Measurements from ENCODE around the gene FAM216A.
A peak's percentile ranks its signal among the peaks of the same experiment; 100 is the strongest.

FAM216A gene

DNA sequence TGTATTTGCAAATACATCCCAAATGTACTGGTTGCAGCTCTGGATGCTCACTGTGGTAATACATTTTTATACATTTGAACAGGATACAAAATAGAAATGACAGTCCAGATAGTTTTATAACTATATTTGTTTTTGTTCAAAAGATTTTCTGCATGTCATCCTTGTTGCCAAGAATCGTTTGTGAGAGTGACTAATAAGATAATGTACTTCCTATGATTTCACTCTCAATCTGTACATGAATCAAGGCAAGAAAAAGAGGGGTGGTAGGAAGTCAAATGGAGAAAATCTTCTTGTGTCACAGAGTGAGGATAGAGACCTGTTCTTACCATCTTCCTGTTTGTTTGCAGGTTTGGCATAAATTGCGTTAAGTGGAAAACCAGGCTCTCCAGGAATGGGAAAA lies 32.4 kb upstream of the FAM216A start:
- no peak overlapping the region for H3K27ac ChIP-seq (replicated peaks)
- DNase-seq (ENCODE audit: low read depth in 1 of 2, low spot score in 1 of 2) = no peak
- no peaks in the 10 kb centered on the region for H3K27me3 ChIP-seq (ENCODE audit: insufficient read depth, poor library complexity, severe bottlenecking)
- TF ChIP-seq, protein P1, sequence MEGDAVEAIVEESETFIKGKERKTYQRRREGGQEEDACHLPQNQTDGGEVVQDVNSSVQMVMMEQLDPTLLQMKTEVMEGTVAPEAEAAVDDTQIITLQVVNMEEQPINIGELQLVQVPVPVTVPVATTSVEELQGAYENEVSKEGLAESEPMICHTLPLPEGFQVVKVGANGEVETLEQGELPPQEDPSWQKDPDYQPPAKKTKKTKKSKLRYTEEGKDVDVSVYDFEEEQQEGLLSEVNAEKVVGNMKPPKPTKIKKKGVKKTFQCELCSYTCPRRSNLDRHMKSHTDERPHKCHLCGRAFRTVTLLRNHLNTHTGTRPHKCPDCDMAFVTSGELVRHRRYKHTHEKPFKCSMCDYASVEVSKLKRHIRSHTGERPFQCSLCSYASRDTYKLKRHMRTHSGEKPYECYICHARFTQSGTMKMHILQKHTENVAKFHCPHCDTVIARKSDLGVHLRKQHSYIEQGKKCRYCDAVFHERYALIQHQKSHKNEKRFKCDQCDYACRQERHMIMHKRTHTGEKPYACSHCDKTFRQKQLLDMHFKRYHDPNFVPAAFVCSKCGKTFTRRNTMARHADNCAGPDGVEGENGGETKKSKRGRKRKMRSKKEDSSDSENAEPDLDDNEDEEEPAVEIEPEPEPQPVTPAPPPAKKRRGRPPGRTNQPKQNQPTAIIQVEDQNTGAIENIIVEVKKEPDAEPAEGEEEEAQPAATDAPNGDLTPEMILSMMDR (IDR thresholded peaks at IDR 0.05; ENCODE audit: insufficient read depth, low read length) = no peak
- TF ChIP-seq GABPA (IDR thresholded peaks at IDR 0.05; ENCODE audit: low read depth) (no peak), SPI1 (IDR thresholded peaks at IDR 0.05; ENCODE audit: borderline replicate concordance, low read depth) (no peak), POLR2AphosphoS5 (IDR thresholded peaks at IDR 0.05; ENCODE audit: low read depth) (no peak)
- TF ChIP-seq, protein P2, sequence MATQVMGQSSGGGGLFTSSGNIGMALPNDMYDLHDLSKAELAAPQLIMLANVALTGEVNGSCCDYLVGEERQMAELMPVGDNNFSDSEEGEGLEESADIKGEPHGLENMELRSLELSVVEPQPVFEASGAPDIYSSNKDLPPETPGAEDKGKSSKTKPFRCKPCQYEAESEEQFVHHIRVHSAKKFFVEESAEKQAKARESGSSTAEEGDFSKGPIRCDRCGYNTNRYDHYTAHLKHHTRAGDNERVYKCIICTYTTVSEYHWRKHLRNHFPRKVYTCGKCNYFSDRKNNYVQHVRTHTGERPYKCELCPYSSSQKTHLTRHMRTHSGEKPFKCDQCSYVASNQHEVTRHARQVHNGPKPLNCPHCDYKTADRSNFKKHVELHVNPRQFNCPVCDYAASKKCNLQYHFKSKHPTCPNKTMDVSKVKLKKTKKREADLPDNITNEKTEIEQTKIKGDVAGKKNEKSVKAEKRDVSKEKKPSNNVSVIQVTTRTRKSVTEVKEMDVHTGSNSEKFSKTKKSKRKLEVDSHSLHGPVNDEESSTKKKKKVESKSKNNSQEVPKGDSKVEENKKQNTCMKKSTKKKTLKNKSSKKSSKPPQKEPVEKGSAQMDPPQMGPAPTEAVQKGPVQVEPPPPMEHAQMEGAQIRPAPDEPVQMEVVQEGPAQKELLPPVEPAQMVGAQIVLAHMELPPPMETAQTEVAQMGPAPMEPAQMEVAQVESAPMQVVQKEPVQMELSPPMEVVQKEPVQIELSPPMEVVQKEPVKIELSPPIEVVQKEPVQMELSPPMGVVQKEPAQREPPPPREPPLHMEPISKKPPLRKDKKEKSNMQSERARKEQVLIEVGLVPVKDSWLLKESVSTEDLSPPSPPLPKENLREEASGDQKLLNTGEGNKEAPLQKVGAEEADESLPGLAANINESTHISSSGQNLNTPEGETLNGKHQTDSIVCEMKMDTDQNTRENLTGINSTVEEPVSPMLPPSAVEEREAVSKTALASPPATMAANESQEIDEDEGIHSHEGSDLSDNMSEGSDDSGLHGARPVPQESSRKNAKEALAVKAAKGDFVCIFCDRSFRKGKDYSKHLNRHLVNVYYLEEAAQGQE (IDR thresholded peaks at IDR 0.05; ENCODE audit: insufficient replicate concordance, low read depth) = no peak
- H3K4me3 ChIP-seq (replicated peaks; ENCODE audit: insufficient read depth, low read length) = no peak overlapping the region

DNA sequence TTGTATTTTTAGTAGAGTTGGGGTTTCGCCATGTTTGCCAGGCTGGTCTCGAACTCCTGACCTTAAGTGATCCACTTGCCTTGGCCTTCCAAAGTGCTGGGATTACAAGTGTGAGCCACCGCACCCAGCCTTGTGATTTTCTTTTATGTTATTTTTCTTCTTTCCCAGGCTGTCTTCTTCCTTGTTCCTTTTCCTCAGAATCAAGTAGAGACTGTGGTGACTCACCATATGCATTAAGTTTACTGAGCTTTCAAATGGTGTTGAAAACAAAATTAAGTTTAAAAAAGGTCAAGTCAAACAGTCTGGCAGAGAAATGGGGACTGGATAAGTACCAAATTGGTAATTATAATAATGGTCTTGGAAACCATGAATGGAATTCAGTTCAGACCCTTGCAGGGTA lies 24.2 kb upstream of the FAM216A start:
- Histone ChIP-seq H3K27me3 (ENCODE audit: insufficient read depth, poor library complexity, severe bottlenecking) (no peaks in the 10 kb centered on the region), H3K4me3 (replicated peaks; ENCODE audit: insufficient read depth, low read length) (no peak overlapping the region), H3K27ac (replicated peaks) (no peak overlapping the region)
- DNase-seq (ENCODE audit: low read depth in 1 of 2, low spot score in 1 of 2) = no peak
- no peak for TF ChIP-seq POLR2AphosphoS5 (IDR thresholded peaks at IDR 0.05; ENCODE audit: low read depth)
- TF ChIP-seq, protein P1 (IDR thresholded peaks at IDR 0.05; ENCODE audit: insufficient read depth, low read length) = no peak
- TF ChIP-seq GABPA (IDR thresholded peaks at IDR 0.05; ENCODE audit: low read depth) = no peak
- no peak for TF ChIP-seq SPI1 (IDR thresholded peaks at IDR 0.05; ENCODE audit: borderline replicate concordance, low read depth)
- TF ChIP-seq, protein P2 (IDR thresholded peaks at IDR 0.05; ENCODE audit: insufficient replicate concordance, low read depth) = no peak

DNA sequence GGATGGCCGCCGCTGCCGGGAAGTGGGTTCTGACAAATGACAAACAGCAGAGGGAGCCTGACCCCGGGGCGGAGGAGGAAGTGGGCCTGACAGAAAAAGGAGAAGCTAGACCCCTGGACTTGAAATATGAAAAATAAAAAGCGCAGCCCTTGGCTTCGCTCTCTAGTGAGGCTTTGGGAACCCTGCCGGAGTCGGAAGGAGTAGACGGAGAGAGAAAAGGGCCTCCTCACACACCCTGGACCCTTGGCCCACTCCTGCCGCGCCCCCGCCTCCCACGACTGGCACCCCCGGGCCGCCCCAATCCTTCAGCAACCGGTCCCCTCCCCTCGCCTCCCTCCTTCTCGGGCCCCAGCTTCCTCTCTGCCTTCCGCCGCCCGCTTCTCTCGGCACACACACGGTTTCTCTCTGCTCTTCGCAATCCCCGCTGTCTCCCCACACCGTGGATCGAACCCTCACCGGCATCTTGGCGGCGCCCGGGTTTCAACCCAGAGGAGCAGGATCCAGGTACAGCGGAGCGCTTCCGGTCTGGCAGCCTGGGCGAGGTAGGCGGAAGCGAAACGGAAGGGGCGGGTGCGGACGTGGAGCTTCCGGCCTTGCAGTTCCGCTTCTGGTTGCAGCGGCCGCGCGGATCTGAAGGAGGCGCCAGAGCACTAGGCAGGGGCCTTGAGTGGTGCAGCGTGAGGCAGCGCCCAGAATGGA lies 18.7 kb upstream of the FAM216A start, which contains the start of gene ARPC3:
Gene ARPC3 (minus strand): TSS at position 539 of the 699 bp plus-strand sequence. CDS start 77 bp downstream, at position 462.
- TF ChIP-seq SPI1 (IDR thresholded peaks at IDR 0.05; ENCODE audit: borderline replicate concordance, low read depth) = peak; percentile 97
- peak; percentile 89 for TF ChIP-seq POLR2AphosphoS5 (IDR thresholded peaks at IDR 0.05; ENCODE audit: low read depth)
- TF ChIP-seq, protein P1 (IDR thresholded peaks at IDR 0.05; ENCODE audit: insufficient read depth, low read length) = peak; percentile 82
- peak; percentile 90 for TF ChIP-seq GABPA (IDR thresholded peaks at IDR 0.05; ENCODE audit: low read depth)
- TF ChIP-seq, protein P2 (IDR thresholded peaks at IDR 0.05; ENCODE audit: insufficient replicate concordance, low read depth) = no peak
- H3K27ac ChIP-seq (replicated peaks) = peak within 1 kb of the TSS; percentile 97
- DNase-seq (ENCODE audit: low read depth in 1 of 2, low spot score in 1 of 2) = peak; percentile 95 to 96
- peak within 1 kb of the TSS; percentile 75 for H3K4me3 ChIP-seq (replicated peaks; ENCODE audit: insufficient read depth, low read length)
- H3K27me3 ChIP-seq (ENCODE audit: insufficient read depth, poor library complexity, severe bottlenecking) = no peaks in the 10 kb centered on the region

All from HL-60 (cell line).